GM19468 (cell line): ENCODE results near the gene NDUFAB1.
"Not testable (repeated sequence)": the region's sequence is repeated elsewhere in the genome, so short reads cannot be mapped to it uniquely, and the experiment has no call there.

ENCODE experiments used
- ATAC-seq: cut with Tn5 transposase; IDR thresholded peaks from one replicate; pipeline ENCODE4 v1.9.1; 2021; ENCODE audit warnings: mild to moderate bottlenecking, moderate library complexity, moderate number of reproducible peaks; ENCODE audit not compliant: unreplicated experiment; ENCODE audit errors: extremely low read depth

NDUFAB1 gene

DNA sequence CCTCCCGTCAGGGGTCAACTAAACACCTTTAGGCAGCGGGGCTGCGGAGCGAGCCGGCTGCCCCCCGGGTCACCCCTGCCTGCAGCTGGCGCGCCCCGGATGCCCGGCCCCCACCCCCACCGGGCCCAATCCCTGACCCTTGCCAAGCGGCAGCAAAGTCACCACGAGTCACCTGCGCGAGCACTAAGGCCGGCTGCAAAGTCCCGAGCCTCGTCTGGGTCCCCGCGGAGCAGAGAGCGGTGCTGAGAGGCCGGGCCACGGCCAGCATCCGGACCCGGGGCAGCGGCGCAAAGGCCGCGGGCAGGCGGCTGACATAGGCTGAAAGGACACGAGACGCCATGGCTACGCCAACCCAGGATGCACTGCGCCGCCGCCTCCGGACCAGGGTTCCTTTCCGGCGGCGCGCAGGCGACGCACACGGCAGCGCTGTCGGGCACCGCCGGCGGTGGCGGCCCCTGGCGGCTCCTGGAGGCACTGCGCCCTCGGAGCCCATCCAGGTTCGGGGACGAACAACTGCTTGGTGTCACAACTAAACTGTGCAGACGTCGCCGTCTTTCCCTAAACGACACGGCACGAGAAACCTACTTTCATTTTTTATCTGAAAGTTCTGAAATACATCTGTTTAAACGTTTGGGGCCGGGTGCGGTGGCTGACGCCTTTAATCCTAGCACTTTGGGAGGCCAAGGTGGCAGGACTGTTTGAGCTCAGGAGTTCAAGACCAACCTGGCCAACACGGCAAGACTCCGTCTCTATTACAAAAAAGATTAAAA, at the start of gene NDUFAB1:
Gene NDUFAB1 (minus strand): TSS at position 366 of the 770 bp plus-strand sequence. CDS start 26 bp downstream, at position 340.
- ATAC-seq = peak; percentile 89

DNA sequence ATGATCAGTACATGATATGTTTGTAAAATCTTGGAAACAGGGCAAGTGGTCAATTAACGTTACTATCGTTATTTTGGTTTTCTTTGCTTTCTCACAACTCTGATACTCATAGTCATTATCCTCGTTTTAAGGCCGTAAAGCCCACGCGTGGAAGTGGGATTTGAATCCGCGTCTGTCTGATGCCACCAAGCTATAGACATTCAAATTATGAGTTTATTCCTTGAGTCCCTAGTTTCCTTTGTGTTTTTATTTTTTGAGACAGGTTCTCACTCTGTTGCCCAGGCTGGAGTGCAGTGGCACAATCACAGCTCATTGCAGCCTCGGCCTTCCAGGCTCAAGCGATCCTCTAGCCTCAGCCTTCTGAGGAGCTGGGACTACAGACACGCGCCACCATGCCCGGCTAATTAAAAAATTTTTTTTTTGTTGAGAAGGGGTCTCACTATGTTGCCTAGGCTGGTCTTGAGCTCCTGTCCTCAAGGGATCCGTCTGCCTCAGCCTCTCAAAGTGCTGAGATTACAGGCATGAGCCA, 46.2 kb upstream of the NDUFAB1 start:
- no peak for ATAC-seq

DNA sequence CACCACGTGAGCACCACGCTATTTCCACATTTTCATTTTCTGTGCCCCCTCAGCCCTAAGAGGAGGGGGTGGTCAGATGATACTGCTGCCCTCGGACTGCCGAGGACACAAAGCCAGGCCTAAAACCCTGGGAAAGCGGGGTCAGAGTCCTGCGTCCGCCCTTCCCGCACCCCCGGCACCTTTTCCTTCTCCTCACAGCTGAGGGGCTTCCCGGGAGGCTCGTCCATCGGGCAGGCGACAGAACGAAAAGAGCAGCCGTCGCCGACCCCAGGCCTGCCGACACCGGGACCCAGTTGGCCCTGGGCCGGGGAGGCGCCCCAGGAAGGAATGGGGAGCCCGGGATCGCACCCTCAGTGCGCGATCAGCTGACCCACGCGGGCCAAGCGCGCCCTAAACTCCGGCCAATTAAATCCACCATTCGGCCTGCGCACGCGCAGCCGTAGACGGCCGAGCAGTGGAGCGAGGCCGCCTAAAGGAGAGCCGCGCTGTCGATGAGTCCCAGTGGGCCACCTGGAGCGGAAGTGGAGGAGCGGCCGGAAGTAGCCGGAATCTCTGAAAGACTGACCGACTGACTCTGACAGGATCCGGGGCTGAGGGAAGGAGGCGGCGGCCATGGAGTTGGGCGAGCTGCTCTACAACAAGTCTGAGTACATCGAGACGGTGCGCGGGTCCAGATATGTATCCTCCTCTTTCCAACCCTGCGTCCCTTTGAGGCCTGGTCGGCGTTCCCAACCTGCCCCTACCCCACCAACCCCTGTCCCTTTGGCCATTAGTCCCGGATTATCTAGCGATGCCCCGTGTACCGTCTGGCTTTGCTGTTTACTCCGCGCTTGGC, 45.0 kb upstream of the NDUFAB1 start, which contains the start of the genes DCTN5 and PALB2:
Gene DCTN5 (plus strand): TSS at position 536 of the 835 bp plus-strand sequence. CDS start 77 bp downstream, at position 613.
Gene PALB2 (minus strand): TSS at position 380 of the 835 bp plus-strand sequence. CDS start 153 bp downstream, at position 227.
- peak; percentile 76 for ATAC-seq

DNA sequence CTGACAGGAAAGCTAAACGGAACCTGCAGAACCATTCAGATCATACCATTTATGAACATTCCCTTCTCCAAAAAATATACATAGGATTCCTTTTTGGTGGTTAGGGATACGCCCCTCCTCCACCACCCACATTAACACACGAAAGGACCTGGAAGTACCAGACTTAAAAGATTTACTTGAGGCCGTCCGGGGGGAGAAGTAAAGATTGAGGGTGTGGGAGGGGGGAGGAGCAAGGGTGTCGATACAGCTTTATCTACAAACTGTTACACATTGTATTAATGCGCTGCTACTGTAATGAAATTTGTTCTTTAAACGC, 44.5 kb upstream of the NDUFAB1 start:
- no peak for ATAC-seq

DNA sequence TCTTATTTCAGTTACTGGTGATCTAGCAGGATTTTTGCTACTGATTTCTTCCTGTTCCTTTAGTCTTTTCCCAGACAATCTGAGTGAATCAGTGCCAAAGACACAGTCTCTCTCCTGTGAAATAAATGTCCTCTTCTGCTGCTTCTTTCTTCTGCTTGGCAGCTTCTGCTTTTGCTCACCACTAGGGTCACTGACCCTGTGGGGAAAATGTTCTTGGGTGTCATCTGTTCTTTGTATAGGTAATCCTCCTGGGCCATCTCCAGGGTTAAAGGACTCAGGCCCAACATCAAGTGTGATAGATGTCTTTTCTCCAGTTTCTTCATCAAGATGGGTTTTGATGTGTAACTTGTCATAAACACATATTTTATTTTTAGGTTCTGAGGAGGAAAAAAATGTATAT, 39.8 kb upstream of the NDUFAB1 start:
- no peak for ATAC-seq

DNA sequence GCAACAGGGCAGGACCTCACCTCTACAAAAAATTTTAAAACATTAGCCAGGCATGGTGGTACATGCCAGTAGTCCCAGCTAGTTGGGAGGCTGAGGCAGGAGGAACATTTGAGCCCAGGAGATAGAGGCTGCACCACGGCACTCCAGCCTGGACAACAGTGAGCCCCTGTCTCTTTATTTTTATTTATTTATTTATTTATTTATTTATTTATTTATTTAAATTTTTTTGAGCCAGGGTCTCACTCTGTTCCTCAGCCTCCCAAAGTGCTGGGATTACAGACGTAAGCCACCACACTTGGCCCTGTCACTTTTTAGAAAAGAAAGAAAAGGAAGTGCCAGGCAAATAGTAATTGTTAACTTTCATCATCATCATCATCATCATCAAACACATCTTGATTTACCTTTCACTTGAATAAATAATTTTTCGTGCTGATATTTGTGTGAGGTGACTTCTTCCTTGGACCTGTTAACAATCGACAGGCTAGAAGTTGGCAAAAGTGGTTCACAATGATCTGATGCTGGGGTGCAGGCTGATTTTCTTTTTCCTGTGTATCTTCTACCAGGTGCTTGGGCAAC, 38.4 kb upstream of the NDUFAB1 start:
- ATAC-seq = no peak

DNA sequence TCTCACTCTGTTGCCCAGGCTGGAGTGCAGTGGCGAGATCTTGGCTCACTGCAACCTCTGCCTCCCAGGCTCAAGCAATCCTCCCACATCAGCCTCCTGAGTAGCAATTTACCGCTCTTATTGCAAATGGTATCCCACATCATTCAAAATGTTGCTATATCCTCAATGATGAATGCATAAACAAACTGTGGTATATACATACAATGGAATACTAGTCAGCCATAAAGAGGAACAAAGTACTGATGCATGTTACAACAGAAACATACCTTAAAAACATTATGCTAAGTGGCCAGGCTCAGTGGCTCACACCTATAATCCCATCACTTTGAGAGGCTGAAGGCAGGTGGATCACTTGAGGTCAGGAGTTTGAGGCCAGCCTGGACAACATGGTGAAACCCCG, 35.8 kb upstream of the NDUFAB1 start:
- not testable (repeated sequence) for ATAC-seq

DNA sequence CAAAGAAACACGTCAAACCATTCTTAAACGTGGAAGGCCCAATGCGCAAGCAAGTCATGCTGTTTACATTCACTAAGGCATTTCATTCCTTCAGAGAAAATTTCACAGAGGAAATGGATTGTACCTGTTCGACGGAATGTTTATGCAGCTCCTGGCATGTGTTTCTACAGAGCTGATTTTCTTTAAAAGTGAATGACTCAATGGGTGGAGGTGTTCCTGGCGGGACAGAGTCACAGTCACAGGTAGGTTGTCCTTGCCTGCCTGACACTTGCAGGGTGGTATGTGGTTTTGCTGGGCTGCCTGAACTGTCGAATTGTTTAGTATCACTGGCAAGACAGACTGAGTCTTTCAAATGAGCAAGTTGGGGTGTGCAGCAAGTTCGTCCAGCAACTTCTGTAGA, 33.4 kb upstream of the NDUFAB1 start:
- no peak for ATAC-seq

DNA sequence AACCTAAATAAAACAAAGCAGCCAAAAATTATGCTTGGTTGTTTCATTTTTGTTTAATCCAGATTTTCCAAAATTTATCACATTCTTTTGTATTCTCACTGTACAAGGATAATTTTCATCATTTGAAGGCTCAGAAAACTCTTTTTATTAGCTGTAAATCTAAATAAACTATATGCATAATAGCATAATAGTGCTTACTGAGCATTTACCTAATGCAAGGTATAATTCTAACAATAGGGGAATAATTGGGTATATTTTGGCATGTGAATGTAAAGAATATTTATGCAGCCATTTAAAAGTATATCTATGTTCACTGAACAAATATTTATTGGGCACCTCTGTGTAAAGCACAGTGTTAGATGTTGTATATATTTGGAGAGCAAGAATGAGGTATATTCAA, 28.0 kb upstream of the NDUFAB1 start:
- no peak for ATAC-seq

DNA sequence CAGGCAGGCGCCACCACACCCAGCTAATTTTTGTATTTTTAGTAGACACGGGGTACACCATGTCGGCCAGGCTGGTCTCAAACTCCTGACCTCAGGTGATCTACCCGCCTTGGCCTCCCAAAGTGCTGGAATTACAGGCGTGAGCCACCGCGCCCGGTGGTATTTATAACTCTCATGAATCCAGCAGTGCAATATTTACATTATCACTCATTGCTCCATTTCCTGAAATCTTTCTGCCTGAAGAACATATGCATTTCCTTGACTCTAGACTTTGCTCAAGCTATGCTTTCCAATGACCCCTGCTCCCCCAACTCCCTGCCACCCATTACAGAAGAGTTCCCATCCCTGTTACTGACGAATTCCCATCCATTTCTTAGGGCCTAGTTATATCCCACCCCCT, 19.7 kb upstream of the NDUFAB1 start:
- no peak for ATAC-seq

DNA sequence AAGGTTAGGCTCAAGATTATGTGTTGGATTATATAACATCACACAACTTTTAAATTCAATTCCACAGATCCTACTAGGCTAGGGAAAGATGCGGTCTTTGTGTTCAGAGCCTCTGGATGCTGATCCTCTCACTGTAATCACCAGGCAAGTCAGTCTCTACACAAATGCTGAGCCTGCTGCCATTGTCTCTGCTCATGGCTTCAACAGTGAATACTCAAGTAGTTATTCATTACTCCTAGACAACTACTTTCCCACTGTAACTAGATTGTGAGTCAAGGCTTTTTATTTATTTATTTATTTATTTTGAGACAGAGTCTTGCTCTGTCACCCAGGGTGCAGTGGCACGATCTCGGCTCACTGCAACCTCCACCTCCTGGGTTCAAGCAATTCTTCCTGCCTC, 15.8 kb upstream of the NDUFAB1 start:
- ATAC-seq = no peak

DNA sequence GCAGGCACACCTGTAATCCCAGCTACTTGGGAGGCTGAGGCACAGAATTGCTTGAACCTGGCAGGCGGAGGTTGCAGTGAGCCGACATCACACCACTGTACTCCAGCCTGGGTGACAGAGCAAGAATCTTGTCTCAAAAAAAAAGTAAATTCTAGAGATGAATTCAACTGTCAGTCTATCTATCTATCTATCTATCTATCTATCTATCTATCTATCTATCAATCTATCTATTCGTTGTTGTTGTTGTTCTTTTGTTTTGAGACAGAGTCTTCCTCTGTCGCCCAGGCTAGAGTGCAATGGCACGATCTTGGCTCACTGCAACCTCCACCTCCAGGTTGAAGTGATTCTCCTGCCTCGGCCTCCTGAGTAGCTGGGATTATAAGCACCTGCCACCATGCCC, 14.8 kb upstream of the NDUFAB1 start:
- not testable (repeated sequence) for ATAC-seq

DNA sequence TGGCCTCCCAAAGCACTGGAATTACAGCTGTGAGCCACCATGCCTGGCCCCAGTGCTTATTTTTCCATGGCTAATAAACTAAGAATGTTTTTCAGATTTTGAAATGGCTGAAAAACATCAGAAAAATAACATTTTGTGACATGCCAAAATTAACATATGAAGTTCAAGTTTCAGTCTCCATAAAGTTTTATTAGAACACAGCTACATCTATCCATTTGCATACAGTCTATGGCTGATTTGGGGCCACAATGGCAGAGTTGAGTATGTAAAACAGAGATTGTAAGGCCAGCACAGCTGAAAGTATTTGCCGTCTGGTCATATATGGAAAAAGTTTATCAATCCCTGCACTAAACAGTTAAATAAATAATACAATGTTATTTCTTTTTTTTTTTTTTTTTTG, 13.8 kb upstream of the NDUFAB1 start:
- no peak for ATAC-seq

DNA sequence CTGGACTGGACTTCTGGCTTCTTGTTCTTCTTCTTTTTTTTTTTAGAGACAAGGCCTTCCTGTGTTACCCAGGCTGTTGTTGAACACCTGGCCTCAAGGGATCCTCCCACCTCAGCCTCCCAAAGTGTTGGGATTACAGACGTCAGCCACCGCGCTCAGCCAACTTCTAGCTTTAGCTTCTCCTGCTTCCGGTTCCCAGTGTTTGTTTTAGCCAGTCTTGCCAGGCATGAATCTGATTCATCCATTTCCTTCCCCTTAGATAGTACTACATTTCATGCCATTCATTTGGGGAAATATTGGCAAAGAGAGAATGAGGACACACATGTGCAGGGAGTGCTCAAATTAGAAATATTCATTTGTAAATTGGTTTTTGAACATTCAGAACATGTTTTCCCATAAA, 12.1 kb upstream of the NDUFAB1 start:
- ATAC-seq = no peak

DNA sequence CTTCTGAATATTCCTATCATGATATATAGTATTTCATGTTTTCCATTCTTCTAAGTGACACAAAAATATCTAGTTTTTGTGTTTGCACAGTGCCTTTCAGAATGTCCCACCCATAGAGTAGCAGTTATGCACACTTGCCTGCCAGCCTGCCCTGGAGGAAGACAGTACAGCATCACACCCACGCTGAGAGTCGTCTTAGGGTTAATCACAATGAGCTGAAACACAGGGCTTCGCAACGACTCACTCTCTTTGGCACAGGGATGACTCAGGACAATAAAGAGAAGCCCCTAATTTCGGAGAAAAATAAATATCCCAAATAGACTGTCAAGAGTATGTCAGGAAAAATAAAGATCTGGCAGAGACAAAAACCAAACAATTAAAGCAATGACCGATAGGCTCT, 11.6 kb upstream of the NDUFAB1 start:
- no peak for ATAC-seq

DNA sequence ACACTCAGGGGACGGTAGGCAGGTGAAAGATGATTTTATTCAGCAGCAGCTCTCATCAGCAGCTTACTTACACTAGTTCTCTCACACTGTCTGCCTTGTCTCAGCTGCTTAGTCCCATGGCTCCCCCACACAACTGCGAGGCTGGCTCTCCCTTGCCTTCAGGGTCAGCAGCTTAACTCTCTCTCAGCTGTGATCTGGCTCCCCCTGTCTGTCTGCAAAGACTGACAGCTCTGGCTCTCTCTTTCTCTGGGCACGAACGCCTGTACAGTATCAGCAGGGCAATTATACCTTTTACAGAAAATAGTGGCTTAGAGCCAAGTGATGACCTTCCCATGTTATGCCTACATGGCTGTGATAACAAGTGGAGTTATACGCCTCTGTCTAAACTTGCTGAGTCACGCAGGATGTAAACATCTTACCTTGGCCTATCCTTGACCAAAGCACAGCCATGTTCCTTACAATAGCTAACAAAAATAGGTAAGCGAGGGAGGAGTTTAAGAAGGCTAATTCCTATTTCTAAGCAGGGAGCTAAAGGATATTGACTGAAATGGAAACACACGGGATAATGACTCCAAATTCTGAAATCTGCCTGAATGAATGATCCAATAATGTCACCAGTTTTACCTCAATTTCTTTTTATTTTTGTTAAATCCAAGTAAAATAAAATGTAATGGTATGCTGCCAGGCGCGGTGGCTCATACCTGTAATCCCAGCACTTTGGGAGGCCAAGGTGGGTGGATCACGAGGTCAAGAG, 1.1 kb upstream of the NDUFAB1 start:
- no peak for ATAC-seq

DNA sequence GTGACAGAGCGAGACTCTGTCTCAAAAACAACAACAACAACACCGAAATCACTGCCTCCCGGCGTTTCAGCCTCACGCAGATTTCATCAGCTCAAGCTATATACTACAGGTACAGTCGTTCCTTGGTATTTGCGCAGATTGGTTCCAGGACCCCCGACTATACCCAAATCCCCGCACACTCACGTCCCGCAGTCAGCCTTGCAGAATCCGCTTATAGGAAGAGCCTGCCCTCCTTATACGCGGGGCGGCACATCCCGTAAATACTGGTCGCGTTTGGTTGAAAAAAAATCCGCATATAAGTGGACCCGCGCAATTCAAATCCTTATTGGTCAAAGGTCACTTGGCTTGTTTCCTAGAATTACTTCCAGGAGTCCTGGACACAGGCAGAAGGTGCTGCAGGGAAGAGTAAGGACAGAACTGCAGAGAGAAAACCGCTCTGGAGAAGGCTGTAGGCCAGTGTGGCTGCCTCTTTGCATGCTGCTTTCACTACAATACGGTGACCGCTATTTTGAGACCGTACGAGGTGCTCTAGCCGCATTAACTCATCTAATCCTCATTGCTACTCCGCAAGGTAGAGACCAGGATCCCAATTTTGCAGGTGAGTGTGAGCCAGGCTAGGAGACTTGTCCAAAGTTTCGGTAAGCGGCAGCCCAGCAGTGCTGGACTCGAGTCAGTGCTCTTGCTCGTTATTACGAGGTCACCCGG, 718 bp downstream of the NDUFAB1 start:
- no peak for ATAC-seq

DNA sequence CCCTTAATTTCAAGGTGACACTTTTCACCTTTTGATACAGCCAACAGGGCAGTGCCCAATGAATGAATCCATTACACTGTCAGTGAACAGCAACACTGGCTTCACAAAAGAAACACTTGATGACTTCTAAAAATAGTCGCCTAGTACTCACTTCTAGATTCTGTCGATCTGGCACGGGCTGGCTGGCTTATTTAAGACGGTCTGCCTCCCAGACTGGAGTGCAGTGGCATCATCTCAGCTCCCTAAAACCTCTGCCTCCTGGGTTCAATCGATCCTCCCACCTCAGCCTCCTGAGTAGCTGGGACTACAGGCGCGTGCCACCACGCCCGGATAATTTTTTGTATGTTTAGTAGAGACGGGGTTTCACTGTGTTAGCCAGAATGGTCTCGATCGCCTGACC, 1.9 kb downstream of the NDUFAB1 start:
- no peak for ATAC-seq

DNA sequence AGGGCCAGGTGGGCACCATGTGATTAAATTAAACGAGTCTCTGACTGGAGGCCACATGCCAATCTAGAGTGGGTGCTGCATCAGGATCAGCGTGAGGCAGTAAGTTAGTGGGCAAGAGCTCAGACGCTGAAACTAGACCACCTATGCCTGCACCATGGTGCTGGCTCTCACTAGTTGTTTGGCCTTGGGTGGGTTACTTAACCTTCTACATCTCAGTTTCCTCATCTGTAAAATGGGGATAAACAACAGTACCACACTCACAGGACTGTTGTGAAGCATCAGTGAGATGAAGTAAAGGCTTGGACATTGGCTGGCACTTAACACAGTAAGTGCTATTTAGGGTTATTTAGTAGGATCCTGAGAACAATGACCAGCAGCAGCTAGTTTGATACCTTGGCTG, 5.9 kb downstream of the NDUFAB1 start:
- no peak for ATAC-seq

DNA sequence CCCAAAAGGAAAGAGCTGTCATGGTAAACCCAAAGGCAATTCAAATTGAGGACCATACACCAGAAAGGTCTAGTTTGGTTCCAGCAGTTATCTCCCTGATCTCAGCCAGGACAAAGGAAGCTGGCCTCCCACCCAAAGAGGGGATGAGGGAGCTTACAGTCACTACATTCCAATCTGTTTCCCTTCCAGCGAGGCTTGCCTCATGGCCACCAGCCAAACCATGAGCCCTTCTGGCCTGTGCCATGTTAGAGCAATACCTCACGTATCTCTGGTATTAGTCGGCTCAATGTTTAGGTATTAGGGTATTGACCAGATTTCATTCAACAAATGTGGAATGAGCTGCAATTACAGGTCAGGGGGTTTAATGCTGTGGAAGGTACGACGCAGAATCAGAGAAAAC, 8.4 kb downstream of the NDUFAB1 start:
- no peak for ATAC-seq
